GM11168 (cell line): Measurements from ENCODE around the gene ABL1.
"Not testable (repeated sequence)": the region's sequence is repeated elsewhere in the genome, so short reads cannot be mapped to it uniquely, and the experiment has no call there.

Experiments used
- in situ Hi-C: fragments of 300-500 bp; cut with MboI; formaldehyde crosslinking; loops from one replicate; pipeline ENCODE4 v1.12.0; 2022; ENCODE audit warnings: low sequenced_read_pairs; ENCODE audit not compliant: unreplicated experiment

ABL1 gene

GRCh38 chr9:130898552-130898852 is 63.4 kb downstream of the ABL1 start:
- in situ Hi-C loops, result no loop called here

- in situ Hi-C loops, result no loop called here
These were observed 64.1 kb downstream of the ABL1 start for GRCh38 chr9:130899051-130899748.

- in situ Hi-C loops, result no loop called here
These were observed 65.8 kb downstream of the ABL1 start for GRCh38 chr9:130900701-130901497.

GRCh38 chr9:130901498-130902203 is 66.6 kb downstream of the ABL1 start:
- in situ Hi-C loops, result no loop called here

GRCh38 chr9:130902204-130903185 is 67.4 kb downstream of the ABL1 start:
- in situ Hi-C loops, result no loop called here

GRCh38 chr9:130903194-130904069 is 68.4 kb downstream of the ABL1 start:
- in situ Hi-C loops, result no loop called here

GRCh38 chr9:130904070-130905044 is 69.3 kb downstream of the ABL1 start:
- in situ Hi-C loops, result no loop called here

- in situ Hi-C loops, result no loop called here
These were observed 70.3 kb downstream of the ABL1 start for GRCh38 chr9:130905125-130905901.

GRCh38 chr9:130905902-130906734 is 71.1 kb downstream of the ABL1 start:
- in situ Hi-C loops, result no loop called here

GRCh38 chr9:130906735-130907416 is 71.8 kb downstream of the ABL1 start:
- in situ Hi-C loops, result no loop called here

- in situ Hi-C loops, result no loop called here
These were observed 73.3 kb downstream of the ABL1 start for GRCh38 chr9:130908146-130908877.

GRCh38 chr9:130908878-130909355 is 73.9 kb downstream of the ABL1 start:
- in situ Hi-C loops, result no loop called here

GRCh38 chr9:130910041-130910440 is 75.0 kb downstream of the ABL1 start:
- in situ Hi-C loops, result not testable (repeated sequence)

- in situ Hi-C loops, result not testable (repeated sequence)
These were observed 75.6 kb downstream of the ABL1 start for GRCh38 chr9:130910670-130911069.
